Effector memory CD4-positive, alpha-beta T cell (primary cell): ENCODE data around the gene STEAP1B.

Experiments
- DNase-seq, 3 donors: peaks; one replicate each; pipeline ENCODE4 v3.0.0-alpha.2; 2020
- H3K27ac ChIP-seq: 2 replicates; pipeline ENCODE4 v1.7.0; 2013; ENCODE audit warnings: mild to moderate bottlenecking, low read length, moderate library complexity; ENCODE audit not compliant: insufficient read depth, poor library complexity, severe bottlenecking
- H3K27me3 ChIP-seq: replicated peaks from 2 replicates; pipeline ENCODE4 v1.7.0; 2013; ENCODE audit warnings: mild to moderate bottlenecking, low read length; ENCODE audit not compliant: insufficient read depth, control insufficient read depth, poor library complexity, severe bottlenecking
- H3K36me3 ChIP-seq: 2 replicates; pipeline ENCODE4 v1.7.0; 2013; ENCODE audit warnings: mild to moderate bottlenecking, low read length, moderate library complexity; ENCODE audit not compliant: control insufficient read depth, insufficient read depth
- H3K4me1 ChIP-seq: 2 replicates; pipeline ENCODE4 v1.7.0; 2013; ENCODE audit warnings: low read length, mild to moderate bottlenecking; ENCODE audit not compliant: control insufficient read depth, insufficient read depth, poor library complexity, severe bottlenecking
- H3K4me3 ChIP-seq: 2 replicates; pipeline ENCODE4 v1.7.0; 2013; ENCODE audit warnings: low read length, low read depth, mild to moderate bottlenecking; ENCODE audit not compliant: insufficient read depth, poor library complexity, severe bottlenecking
- H3K9me3 ChIP-seq: 2 replicates; pipeline ENCODE4 v1.7.0; 2013; ENCODE audit warnings: mild to moderate bottlenecking, low read length, moderate library complexity; ENCODE audit not compliant: control insufficient read depth

The STEAP1B gene

GRCh38 chr7:22411977-22412693 is 87.9 kb downstream of the STEAP1B start:
- Histone ChIP-seq H3K4me1 (no peaks in the 10 kb centered on the region), H3K9me3 (no peaks in the 10 kb centered on the region), H3K27me3 (no peaks in the 10 kb centered on the region), H3K4me3 (no peak overlapping the region), H3K36me3 (no peaks in the 10 kb centered on the region), H3K27ac (no peak overlapping the region)
- no peak for DNase-seq

GRCh38 chr7:22406715-22407114 is 93.3 kb downstream of the STEAP1B start:
- no peaks in the 10 kb centered on the region for H3K27me3 ChIP-seq
- peaks cover 5% of the 10 kb centered on the region for H3K4me1 ChIP-seq
- H3K9me3 ChIP-seq, result no peaks in the 10 kb centered on the region
- no peak overlapping the region for H3K27ac ChIP-seq
- no peak for DNase-seq
- H3K36me3 ChIP-seq, result no peaks in the 10 kb centered on the region
- H3K4me3 ChIP-seq, result no peak overlapping the region

GRCh38 chr7:22404421-22405023 is 95.5 kb downstream of the STEAP1B start:
- Histone ChIP-seq H3K36me3 (no peaks in the 10 kb centered on the region), H3K27ac (no peak overlapping the region), H3K27me3 (no peaks in the 10 kb centered on the region), H3K4me1 (peaks cover 5% of the 10 kb centered on the region), H3K4me3 (no peak overlapping the region), H3K9me3 (no peaks in the 10 kb centered on the region)
- DNase-seq, result no peak

GRCh38 chr7:22403344-22403743 is 96.6 kb downstream of the STEAP1B start:
- Histone ChIP-seq H3K36me3 (no peaks in the 10 kb centered on the region), H3K27ac (no peak overlapping the region), H3K4me3 (no peak overlapping the region), H3K27me3 (no peaks in the 10 kb centered on the region), H3K9me3 (no peaks in the 10 kb centered on the region), H3K4me1 (peaks cover 5% of the 10 kb centered on the region)
- DNase-seq, result no peak

- no peak overlapping the region for H3K4me3 ChIP-seq
- no peaks in the 10 kb centered on the region for H3K27me3 ChIP-seq
- H3K27ac ChIP-seq, result no peak overlapping the region
- H3K9me3 ChIP-seq, result no peaks in the 10 kb centered on the region
- H3K4me1 ChIP-seq, result peaks cover 5% of the 10 kb centered on the region
- no peaks in the 10 kb centered on the region for H3K36me3 ChIP-seq
- no peak for DNase-seq
Observed at GRCh38 chr7:22402250-22402649, 97.7 kb downstream of the STEAP1B start.

GRCh38 chr7:22400936-22401553 is 98.9 kb downstream of the STEAP1B start:
- Histone ChIP-seq H3K27ac (no peak overlapping the region), H3K27me3 (no peaks in the 10 kb centered on the region), H3K9me3 (no peaks in the 10 kb centered on the region), H3K4me3 (no peak overlapping the region), H3K36me3 (no peaks in the 10 kb centered on the region), H3K4me1 (peaks cover 5% of the 10 kb centered on the region)
- DNase-seq, result no peak

- Histone ChIP-seq H3K27ac (no peak overlapping the region), H3K36me3 (no peaks in the 10 kb centered on the region), H3K27me3 (no peaks in the 10 kb centered on the region), H3K9me3 (no peaks in the 10 kb centered on the region), H3K4me3 (no peak overlapping the region), H3K4me1 (peaks cover 5% of the 10 kb centered on the region)
- no peak for DNase-seq
Observed at GRCh38 chr7:22400150-22400814, 99.7 kb downstream of the STEAP1B start.

- H3K4me1 ChIP-seq, result peaks cover 5% of the 10 kb centered on the region
- no peak overlapping the region for H3K27ac ChIP-seq
- H3K36me3 ChIP-seq, result no peaks in the 10 kb centered on the region
- H3K9me3 ChIP-seq, result no peaks in the 10 kb centered on the region
- H3K4me3 ChIP-seq, result no peak overlapping the region
- no peak for DNase-seq
- no peaks in the 10 kb centered on the region for H3K27me3 ChIP-seq
Observed at GRCh38 chr7:22399546-22399945, 100.4 kb downstream of the STEAP1B start.

GRCh38 chr7:22399091-22399490 is 100.9 kb downstream of the STEAP1B start:
- Histone ChIP-seq H3K4me1 (peaks cover 5% of the 10 kb centered on the region), H3K4me3 (no peak overlapping the region), H3K27ac (no peak overlapping the region), H3K36me3 (no peaks in the 10 kb centered on the region), H3K27me3 (no peaks in the 10 kb centered on the region), H3K9me3 (no peaks in the 10 kb centered on the region)
- DNase-seq, result no peak

GRCh38 chr7:22397981-22398380 is 102.0 kb downstream of the STEAP1B start:
- Histone ChIP-seq H3K36me3 (no peaks in the 10 kb centered on the region), H3K27ac (no peak overlapping the region), H3K4me3 (no peak overlapping the region), H3K4me1 (peaks cover 5% of the 10 kb centered on the region), H3K9me3 (no peaks in the 10 kb centered on the region), H3K27me3 (no peaks in the 10 kb centered on the region)
- no peak for DNase-seq
